Panc1 (cell line): ENCODE measurements around the gene TRIO. TPM values are rescaled to one million over a fixed set of nuclear protein-coding genes. Genes with fewer than 3 reads are reported as not detected.

Source experiments
- ATAC-seq: fragments of 200-7000 bp; cut with Tn5 transposase; 2 replicates; pipeline ENCODE4 v1.9.1; 2020; ENCODE audit warnings: mild to moderate bottlenecking, moderate library complexity
- BruUV-seq: library from RNA; stranded (reverse); fragments of 400-500 nt; replicated peaks from 2 replicates; lab custom pipeline; 2021; lab: Mats Ljungman, UMichigan
- CTCF ChIA-PET: fragments of 300-600 bp; sonication (Branson Sonifier 250); formaldehyde crosslinking; loops from one replicate; lab custom pipeline; 2022; ENCODE audit warnings: antibody characterized with exemption; lab: Charles Lee
- POLR2A ChIA-PET: fragments of 300-600 bp; sonication (Branson Sonifier 250); formaldehyde crosslinking; loops from one replicate; lab custom pipeline; 2022; ENCODE audit warnings: antibody characterized with exemption; lab: Charles Lee
- DNase-seq: peaks from one replicate; pipeline ENCODE4 v3.0.0-alpha.2; 2010; ENCODE audit warnings: low read depth, low spot score
- H3K27ac ChIP-seq: 2 replicates; pipeline ENCODE4 v1.5.1; 2011; ENCODE audit warnings: mild to moderate bottlenecking, low read length, inconsistent platforms
- H3K27me3 ChIP-seq: fragments of 200-500 bp; sonication (Bioruptor generic); 2 replicates; pipeline ENCODE4 v1.6.0; 2014; ENCODE audit warnings: low read length, inconsistent platforms; ENCODE audit not compliant: control insufficient read depth, insufficient read depth
- H3K36me3 ChIP-seq: fragments of 200-500 bp; sonication (Bioruptor generic); 2 replicates; pipeline ENCODE4 v1.5.1; 2014; ENCODE audit warnings: inconsistent platforms, mild to moderate bottlenecking, low read length, moderate library complexity; ENCODE audit not compliant: control insufficient read depth, insufficient read depth
- H3K4me1 ChIP-seq: 2 replicates; pipeline ENCODE4 v1.5.1; 2011; ENCODE audit warnings: inconsistent platforms, mild to moderate bottlenecking, low read length, moderate library complexity; ENCODE audit not compliant: control insufficient read depth, insufficient read depth
- H3K4me3 ChIP-seq, 2 experiments: 2 replicates each; pipeline ENCODE4 v1.5.1; 2011 to 2012; ENCODE audit warnings: low read depth in 2 of 2, low read length in 2 of 2, mild to moderate bottlenecking in 2 of 2, inconsistent platforms in 1 of 2, moderate library complexity in 1 of 2
- H3K9me3 ChIP-seq: fragments of 200-500 bp; sonication (Bioruptor generic); 2 replicates; pipeline ENCODE4 v1.5.1; 2014; ENCODE audit warnings: low read depth, mild to moderate bottlenecking, inconsistent platforms, low read length, moderate library complexity; ENCODE audit not compliant: control insufficient read depth, insufficient read depth
- POLR2AphosphoS5 ChIP-seq: IDR thresholded peaks from 2 replicates; pipeline ENCODE4 v1.6.1; 2012; ENCODE audit warnings: mild to moderate bottlenecking, low read depth, low read length, moderate library complexity
- SIN3A ChIP-seq: IDR thresholded peaks from 2 replicates; pipeline ENCODE4 v1.6.1; 2012; ENCODE audit warnings: low read depth, mild to moderate bottlenecking, low read length, moderate library complexity, borderline replicate concordance; ENCODE audit not compliant: insufficient read depth
- TCF7L2 ChIP-seq: IDR thresholded peaks from 2 replicates; pipeline ENCODE4 v1.6.1; 2011; ENCODE audit warnings: mild to moderate bottlenecking, low read depth, low read length, inconsistent platforms
- in situ Hi-C: cut with HindIII; loops from 2 replicates; pipeline ENCODE4 v1.10.0; 2016; ENCODE audit warnings: low sequenced_read_pairs, low pct_unique_long_range_greater_than_20kb
- intact Hi-C: fragments of 100-400 bp; cut with micrococcal nuclease; formaldehyde crosslinking; loops from one replicate; pipeline ENCODE4 v1.10.0; 2022; ENCODE audit not compliant: unreplicated experiment
- total RNA-seq: library from RNA; stranded (reverse); gene quantifications from one replicate; pipeline ENCODE4 v1.2.1, GENCODE V29; 2021; ENCODE audit not compliant: unreplicated experiment
- TF ChIP-seq, protein P1 (sequence below): fragments of 450-650 bp; IDR thresholded peaks from 2 replicates; pipeline ENCODE4 v1.5.1; 2017; ENCODE audit warnings: mild to moderate bottlenecking
- TF ChIP-seq, protein P2 (sequence below), 2 experiments: IDR thresholded peaks; 2 replicates each; pipeline ENCODE4 v1.6.1; 2011 to 2012; ENCODE audit warnings: low read depth in 2 of 2, control low read depth in 1 of 2, low read length in 1 of 2, mild to moderate bottlenecking in 1 of 2, moderate library complexity in 1 of 2; ENCODE audit not compliant: insufficient read depth in 1 of 2

The TRIO gene
- total RNA-seq, 1 experiment from 2014 or later = 349 TPM

DNA sequence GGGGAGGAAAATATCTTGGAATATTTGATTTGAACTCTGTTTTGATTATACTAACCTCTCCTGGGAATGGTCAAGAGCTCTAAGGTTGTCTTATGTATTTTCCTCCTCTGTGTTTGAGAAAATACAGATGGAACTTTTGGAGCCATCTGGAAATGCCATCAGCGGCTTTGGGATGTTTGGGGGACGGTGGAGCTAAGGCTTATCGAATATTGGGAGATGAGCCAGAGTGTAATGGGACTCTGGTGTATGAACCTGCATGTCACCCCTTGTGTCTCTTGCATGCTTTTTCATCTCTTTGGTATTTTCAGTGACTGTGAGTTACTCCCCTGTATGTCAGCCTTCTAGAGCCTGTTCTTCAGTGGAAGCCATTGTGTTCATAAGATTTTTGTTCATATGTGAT is 258.5 kb downstream of the TRIO start:
- BruUV-seq = no TSS peak
- in situ Hi-C loops (no loop called here), intact Hi-C loops (loop anchor here (10.0 kb wide), 1 partner anchor 243 kb away; no protein-coding TSS in a partner anchor)
- no peak for TF ChIP-seq TCF7L2
- TF ChIP-seq, protein P1, sequence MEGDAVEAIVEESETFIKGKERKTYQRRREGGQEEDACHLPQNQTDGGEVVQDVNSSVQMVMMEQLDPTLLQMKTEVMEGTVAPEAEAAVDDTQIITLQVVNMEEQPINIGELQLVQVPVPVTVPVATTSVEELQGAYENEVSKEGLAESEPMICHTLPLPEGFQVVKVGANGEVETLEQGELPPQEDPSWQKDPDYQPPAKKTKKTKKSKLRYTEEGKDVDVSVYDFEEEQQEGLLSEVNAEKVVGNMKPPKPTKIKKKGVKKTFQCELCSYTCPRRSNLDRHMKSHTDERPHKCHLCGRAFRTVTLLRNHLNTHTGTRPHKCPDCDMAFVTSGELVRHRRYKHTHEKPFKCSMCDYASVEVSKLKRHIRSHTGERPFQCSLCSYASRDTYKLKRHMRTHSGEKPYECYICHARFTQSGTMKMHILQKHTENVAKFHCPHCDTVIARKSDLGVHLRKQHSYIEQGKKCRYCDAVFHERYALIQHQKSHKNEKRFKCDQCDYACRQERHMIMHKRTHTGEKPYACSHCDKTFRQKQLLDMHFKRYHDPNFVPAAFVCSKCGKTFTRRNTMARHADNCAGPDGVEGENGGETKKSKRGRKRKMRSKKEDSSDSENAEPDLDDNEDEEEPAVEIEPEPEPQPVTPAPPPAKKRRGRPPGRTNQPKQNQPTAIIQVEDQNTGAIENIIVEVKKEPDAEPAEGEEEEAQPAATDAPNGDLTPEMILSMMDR = no peak
- TF ChIP-seq SIN3A = no peak
- TF ChIP-seq, protein P2, sequence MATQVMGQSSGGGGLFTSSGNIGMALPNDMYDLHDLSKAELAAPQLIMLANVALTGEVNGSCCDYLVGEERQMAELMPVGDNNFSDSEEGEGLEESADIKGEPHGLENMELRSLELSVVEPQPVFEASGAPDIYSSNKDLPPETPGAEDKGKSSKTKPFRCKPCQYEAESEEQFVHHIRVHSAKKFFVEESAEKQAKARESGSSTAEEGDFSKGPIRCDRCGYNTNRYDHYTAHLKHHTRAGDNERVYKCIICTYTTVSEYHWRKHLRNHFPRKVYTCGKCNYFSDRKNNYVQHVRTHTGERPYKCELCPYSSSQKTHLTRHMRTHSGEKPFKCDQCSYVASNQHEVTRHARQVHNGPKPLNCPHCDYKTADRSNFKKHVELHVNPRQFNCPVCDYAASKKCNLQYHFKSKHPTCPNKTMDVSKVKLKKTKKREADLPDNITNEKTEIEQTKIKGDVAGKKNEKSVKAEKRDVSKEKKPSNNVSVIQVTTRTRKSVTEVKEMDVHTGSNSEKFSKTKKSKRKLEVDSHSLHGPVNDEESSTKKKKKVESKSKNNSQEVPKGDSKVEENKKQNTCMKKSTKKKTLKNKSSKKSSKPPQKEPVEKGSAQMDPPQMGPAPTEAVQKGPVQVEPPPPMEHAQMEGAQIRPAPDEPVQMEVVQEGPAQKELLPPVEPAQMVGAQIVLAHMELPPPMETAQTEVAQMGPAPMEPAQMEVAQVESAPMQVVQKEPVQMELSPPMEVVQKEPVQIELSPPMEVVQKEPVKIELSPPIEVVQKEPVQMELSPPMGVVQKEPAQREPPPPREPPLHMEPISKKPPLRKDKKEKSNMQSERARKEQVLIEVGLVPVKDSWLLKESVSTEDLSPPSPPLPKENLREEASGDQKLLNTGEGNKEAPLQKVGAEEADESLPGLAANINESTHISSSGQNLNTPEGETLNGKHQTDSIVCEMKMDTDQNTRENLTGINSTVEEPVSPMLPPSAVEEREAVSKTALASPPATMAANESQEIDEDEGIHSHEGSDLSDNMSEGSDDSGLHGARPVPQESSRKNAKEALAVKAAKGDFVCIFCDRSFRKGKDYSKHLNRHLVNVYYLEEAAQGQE (IDR thresholded peaks at IDR 0.05; ENCODE audit: insufficient read depth in 1 of 2, low read depth in 2 of 2, low read length in 1 of 2) = no peak
- no peak for TF ChIP-seq POLR2AphosphoS5
- no peak for ATAC-seq
- CTCF ChIA-PET = no interaction called here
- POLR2A ChIA-PET = no interaction called here
- Histone ChIP-seq H3K27ac (no peak overlapping the region), H3K36me3 (peaks cover 48% of the 10 kb centered on the region), H3K9me3 (no peaks in the 10 kb centered on the region), H3K4me3 (no peak overlapping the region), H3K4me1 (no peaks in the 10 kb centered on the region), H3K27me3 (no peaks in the 10 kb centered on the region)
- no peak for DNase-seq

DNA sequence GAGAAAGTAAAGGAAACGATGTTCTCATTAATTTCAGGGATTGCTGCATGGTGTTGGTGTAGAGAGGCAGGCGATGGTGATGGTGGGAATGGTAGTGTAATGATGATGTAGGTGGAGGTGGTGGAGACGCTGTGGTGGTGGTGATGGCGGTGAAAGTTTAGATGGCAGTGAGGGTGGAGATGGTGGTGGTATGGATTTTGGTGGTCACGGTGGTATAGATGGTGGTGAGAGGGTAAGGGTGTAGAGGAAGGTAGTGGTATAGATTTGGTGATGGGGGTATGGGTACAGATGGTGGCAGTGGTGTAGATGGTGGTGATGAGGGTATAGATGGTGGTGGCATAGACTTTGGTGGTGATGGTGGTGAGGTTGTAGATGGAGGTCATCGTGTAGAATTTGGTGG is 259.3 kb downstream of the TRIO start:
- intact Hi-C loops (loop anchor here (10.0 kb wide), 1 partner anchor 242 kb away; no protein-coding TSS in a partner anchor), in situ Hi-C loops (no loop called here)
- Histone ChIP-seq H3K9me3 (no peaks in the 10 kb centered on the region), H3K27ac (no peak overlapping the region), H3K36me3 (peaks cover 46% of the 10 kb centered on the region), H3K4me1 (no peaks in the 10 kb centered on the region), H3K27me3 (no peaks in the 10 kb centered on the region), H3K4me3 (no peak overlapping the region)
- no TSS peak for BruUV-seq
- DNase-seq (no peak), ATAC-seq (no peak)
- no peak for TF ChIP-seq POLR2AphosphoS5
- POLR2A ChIA-PET = no interaction called here
- CTCF ChIA-PET = no interaction called here

DNA sequence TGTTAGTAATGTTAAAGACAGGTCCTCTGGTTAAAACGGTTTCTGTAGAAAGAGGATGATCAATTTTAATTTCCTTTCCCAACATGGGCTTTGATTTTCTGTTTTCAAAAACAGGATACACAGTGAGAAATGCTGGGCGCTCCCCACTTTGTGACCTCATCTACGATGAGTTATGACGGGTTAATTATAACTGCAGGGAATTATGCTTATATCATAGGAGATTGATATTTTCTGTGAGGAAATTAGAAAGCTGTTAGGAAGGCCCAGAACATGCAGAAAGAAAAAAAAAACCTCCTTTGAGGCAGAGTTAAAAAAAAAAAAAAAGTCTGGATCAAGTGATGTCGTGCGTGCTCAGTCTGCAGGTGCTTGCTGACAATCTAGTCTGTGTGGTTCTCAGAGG is 261.6 kb downstream of the TRIO start:
- ChIA-PET POLR2A (no interaction called here), CTCF (no interaction called here)
- Histone ChIP-seq H3K36me3 (peaks cover 49% of the 10 kb centered on the region), H3K27ac (no peak overlapping the region), H3K4me1 (no peaks in the 10 kb centered on the region), H3K4me3 (no peak overlapping the region), H3K9me3 (no peaks in the 10 kb centered on the region), H3K27me3 (no peaks in the 10 kb centered on the region)
- intact Hi-C loops (loop anchor here (10.0 kb wide), 1 partner anchor 240 kb away; no protein-coding TSS in a partner anchor), in situ Hi-C loops (no loop called here)
- no TSS peak for BruUV-seq
- no peak; the same call in 1 of the 2 replicates for ATAC-seq
- TF ChIP-seq, protein P1 = no peak
- TF ChIP-seq, protein P2 (IDR thresholded peaks at IDR 0.05; ENCODE audit: insufficient read depth in 1 of 2, low read depth in 2 of 2, low read length in 1 of 2) = no peak
- TF ChIP-seq SIN3A (no peak), TCF7L2 (no peak), POLR2AphosphoS5 (no peak)
- DNase-seq = no peak
